ENCODE measurements around the gene SYCE3. TPM values are rescaled to one million over a fixed set of nuclear protein-coding genes. Genes with fewer than 3 reads are reported as not detected.

The SYCE3 gene
- total RNA-seq, 1 donor from 2014 or later = not detected

- intact Hi-C loops (cut with DNase I) = no loop called here
- peak overlapping the region; percentile 99 for H3K27ac ChIP-seq
- peak overlapping the region; percentile 82 for H3K4me3 ChIP-seq
Measured at GRCh38 chr22:50581031-50581949, 18.6 kb upstream of the SYCE3 start.

GRCh38 chr22:50579752-50580151, 17.0 kb upstream of the SYCE3 start:
- H3K36me3 ChIP-seq = no peaks in the 10 kb centered on the region
- H3K27me3 ChIP-seq = no peaks in the 10 kb centered on the region
- ATAC-seq (no peak), DNase-seq (no peak)
- TF ChIP-seq CTCF (IDR thresholded peaks at IDR 0.05) = no peak
- H3K9me3 ChIP-seq = no peaks in the 10 kb centered on the region
- H3K4me3 ChIP-seq = no peak overlapping the region
- intact Hi-C loops (cut with DNase I) = no loop called here
- no peak overlapping the region for H3K27ac ChIP-seq
- H3K4me1 ChIP-seq = peaks cover 27% of the 10 kb centered on the region

More at GRCh38 chr22:50581031-50581949, 18.6 kb upstream of the SYCE3 start:
- TF ChIP-seq CTCF (IDR thresholded peaks at IDR 0.05) = no peak
- Histone ChIP-seq H3K27me3 (no peaks in the 10 kb centered on the region), H3K4me1 (peaks cover 27% of the 10 kb centered on the region), H3K9me3 (no peaks in the 10 kb centered on the region), H3K36me3 (no peaks in the 10 kb centered on the region)
- peak; percentile 64 for DNase-seq
- ATAC-seq = no peak

GRCh38 chr22:50578776-50579310, 16.1 kb upstream of the SYCE3 start:
- Histone ChIP-seq H3K4me1 (peaks cover 27% of the 10 kb centered on the region), H3K9me3 (no peaks in the 10 kb centered on the region), H3K27ac (no peak overlapping the region), H3K27me3 (no peaks in the 10 kb centered on the region), H3K36me3 (no peaks in the 10 kb centered on the region), H3K4me3 (no peak overlapping the region)
- DNase-seq = no peak
- TF ChIP-seq CTCF (IDR thresholded peaks at IDR 0.05) = no peak
- intact Hi-C loops (cut with DNase I) = no loop called here
- ATAC-seq = no peak

- no peaks in the 10 kb centered on the region for H3K9me3 ChIP-seq
- DNase-seq (no peak), ATAC-seq (no peak)
- H3K27ac ChIP-seq = no peak within 1 kb of the TSS
- TF ChIP-seq CTCF (IDR thresholded peaks at IDR 0.05) = no peak
- H3K27me3 ChIP-seq = no peaks in the 10 kb centered on the region
- H3K36me3 ChIP-seq = no peaks in the 10 kb centered on the region
- peaks cover 23% of the 10 kb centered on the region for H3K4me1 ChIP-seq
- H3K4me3 ChIP-seq = no peak within 1 kb of the TSS
- intact Hi-C loops (cut with DNase I) = no loop called here
Measured at GRCh38 chr22:50577987-50578775, 15.5 kb upstream of the SYCE3 start, which contains the start of gene CPT1B. Gene CPT1B, minus strand, starts transcription at chr22:50578427. Its CDS starts 512 bp downstream, at chr22:50577915.

GRCh38 chr22:50577697-50577986, 14.9 kb upstream of the SYCE3 start:
- DNase-seq = no peak
- no peaks in the 10 kb centered on the region for H3K9me3 ChIP-seq
- H3K27ac ChIP-seq = no peak overlapping the region
- no peak overlapping the region for H3K4me3 ChIP-seq
- TF ChIP-seq CTCF (IDR thresholded peaks at IDR 0.05) = no peak
- intact Hi-C loops (cut with DNase I) = no loop called here
- H3K4me1 ChIP-seq = peaks cover 23% of the 10 kb centered on the region
- no peak for ATAC-seq
- no peaks in the 10 kb centered on the region for H3K27me3 ChIP-seq
- H3K36me3 ChIP-seq = no peaks in the 10 kb centered on the region

All from upper lobe of right lung (tissue), 1 donor.